Activated CD4-positive, CD25-positive, alpha-beta regulatory T cell (primary cell): ENCODE measurements around the gene ZFYVE21.

Experiments used
- DNase-seq, 4 experiments: peaks; one replicate each; lab custom pipeline; 2025; lab: John Stamatoyannopoulos, UW

ZFYVE21 gene

GRCh38 chr14:103705504-103706284, 9.9 kb upstream of the ZFYVE21 start:
- no peak for DNase-seq

GRCh38 chr14:103706551-103707328, 8.9 kb upstream of the ZFYVE21 start:
- DNase-seq: no peak

GRCh38 chr14:103707329-103708263, 8.0 kb upstream of the ZFYVE21 start:
- DNase-seq: no peak

GRCh38 chr14:103708750-103709187, 6.8 kb upstream of the ZFYVE21 start:
- no peak for DNase-seq

GRCh38 chr14:103709814-103710213, 5.8 kb upstream of the ZFYVE21 start:
- no peak for DNase-seq

GRCh38 chr14:103710771-103711377, 4.7 kb upstream of the ZFYVE21 start:
- DNase-seq: no peak

GRCh38 chr14:103711516-103712431, 3.8 kb upstream of the ZFYVE21 start:
- DNase-seq: no peak

GRCh38 chr14:103712633-103713247, 2.9 kb upstream of the ZFYVE21 start:
- DNase-seq: no peak

- no peak for DNase-seq
Measured at GRCh38 chr14:103713304-103714062, 2.1 kb upstream of the ZFYVE21 start.

GRCh38 chr14:103714063-103714724, 1.4 kb upstream of the ZFYVE21 start:
- DNase-seq: no peak

- no peak for DNase-seq
Measured at GRCh38 chr14:103716091-103716801, 636 bp downstream of the ZFYVE21 start.

- DNase-seq: no peak
Measured at GRCh38 chr14:103716899-103717411, 1.3 kb downstream of the ZFYVE21 start.

GRCh38 chr14:103718572-103718971, 3.0 kb downstream of the ZFYVE21 start:
- DNase-seq: no peak

- no peak for DNase-seq
Measured at GRCh38 chr14:103719751-103720150, 4.1 kb downstream of the ZFYVE21 start.

- DNase-seq: no peak
Measured at GRCh38 chr14:103721334-103722120, 5.9 kb downstream of the ZFYVE21 start.

GRCh38 chr14:103723748-103724081, 8.1 kb downstream of the ZFYVE21 start:
- no peak for DNase-seq

- DNase-seq: no peak
Measured at GRCh38 chr14:103724116-103724515, 8.5 kb downstream of the ZFYVE21 start.
